ENCODE measurements around the gene CDK14. TPM values are rescaled to one million over a fixed set of nuclear protein-coding genes. Genes with fewer than 3 reads are reported as not detected.

CDK14 gene
- total and polyA plus RNA-seq, 2 of the 8 experiments (the other 6 are each of a cell fraction or from before 2014, with no cell fraction given) = 5.5 to 47.3 TPM

GRCh38 chr7:90552521-90552920, 43.6 kb upstream of the CDK14 start:
- no peak for FAIRE-seq
- TF ChIP-seq SP4 (IDR thresholded peaks at IDR 0.05; ENCODE audit: low read length) = no peak
- TF ChIP-seq SUZ12 (IDR thresholded peaks at IDR 0.05; ENCODE audit: low read length) = no peak
- TF ChIP-seq USF2 (IDR thresholded peaks at IDR 0.05; ENCODE audit: low read length) = no peak
- no peak for TF ChIP-seq GTF2F1 (IDR thresholded peaks at IDR 0.05; ENCODE audit: borderline replicate concordance, low read depth, low read length)
- no peak for TF ChIP-seq CTBP2 (IDR thresholded peaks at IDR 0.05; ENCODE audit: borderline replicate concordance, insufficient read depth, insufficient read length, low read length)
- no peak for TF ChIP-seq PHF8 (conservative IDR thresholded peaks at IDR 0.05; ENCODE audit: low read depth, low read length)
- no peak for TF ChIP-seq POU5F1 (IDR thresholded peaks at IDR 0.05; ENCODE audit: low read depth, low read length)
- TF ChIP-seq POLR2A (IDR thresholded peaks at IDR 0.05; ENCODE audit: control extremely low read depth in 1 of 2, low read depth in 2 of 2, low read length in 2 of 2) = no peak
- no peak for TF ChIP-seq ASH2L (IDR thresholded peaks at IDR 0.05; ENCODE audit: low read length)
- TF ChIP-seq CBX8 (IDR thresholded peaks at IDR 0.05; ENCODE audit: borderline replicate concordance, low read depth, low read length) = no peak
- no peak for TF ChIP-seq BCL11A (IDR thresholded peaks at IDR 0.05; ENCODE audit: low read depth in 2 of 2, low read length in 2 of 2)
- no peak for TF ChIP-seq SIN3A (conservative IDR thresholded peaks at IDR 0.05 in 1 of 2, IDR thresholded peaks at IDR 0.05 in 1 of 2; ENCODE audit: low read depth in 1 of 2, low read length in 2 of 2)
- no peak for TF ChIP-seq HDAC6 (IDR thresholded peaks at IDR 0.05; ENCODE audit: low read depth, low read length)
- TF ChIP-seq RXRA (IDR thresholded peaks at IDR 0.05; ENCODE audit: insufficient read depth, low read depth, low read length) = no peak

More at GRCh38 chr7:90552521-90552920, 43.6 kb upstream of the CDK14 start:
- no peaks in the 10 kb centered on the region for H3K23me2 ChIP-seq (ENCODE audit: low read depth, low read length)
- no peak overlapping the region for H3K4me2 ChIP-seq (ENCODE audit: insufficient read depth in 1 of 2, low read depth in 2 of 2, low read length in 2 of 2)
- H2BK15ac ChIP-seq (ENCODE audit: low read length) = no peak overlapping the region
- no peak overlapping the region for H2BK12ac ChIP-seq (ENCODE audit: low read depth, low read length)
- ChIA-PET CTCF (ENCODE audit: partially characterized antibody) (interaction anchor here (0.7 to 3.1 kb wide), 4 partner anchors 12 to 480 kb away, joined by 3 to 17 read pairs (median 3); no protein-coding TSS in a partner anchor), POLR2A (ENCODE audit: partially characterized antibody) (no interaction called here)
- H2BK120ac ChIP-seq (replicated peaks; ENCODE audit: low read depth, low read length) = no peak overlapping the region
- no peak overlapping the region for H4K91ac ChIP-seq (replicated peaks; ENCODE audit: insufficient read length, low read length)
- no peak overlapping the region for H3K9ac ChIP-seq (replicated peaks in 1 of 4; ENCODE audit: extremely low read depth in 1 of 4, low read depth in 3 of 4, low read length in 3 of 4)
- H3K18ac ChIP-seq (ENCODE audit: extremely low read depth, low read length) = no peak overlapping the region
- H4K20me1 ChIP-seq (replicated peaks in 1 of 2; ENCODE audit: control insufficient read depth in 1 of 2, insufficient read depth in 2 of 2, low read length in 2 of 2) = no peaks in the 10 kb centered on the region
- WGBS, 2 experiments (ENCODE audit: extremely low coverage in 1 of 2, insufficient coverage in 1 of 2, insufficient read length in 1 of 2, insufficient replicate concordance in 2 of 2, low coverage in 1 of 2, low lambda C conversion rate in 2 of 2, missing lambda C conversion rate in 1 of 2) = 96% methylated on average over 1 of the region's 1 CpG; no CpG with 5 or more reads in 1 of the 2 experiments
- H4K5ac ChIP-seq (ENCODE audit: insufficient read length, low read depth, low read length) = no peak overlapping the region
- no peaks in the 10 kb centered on the region for H3K79me2 ChIP-seq (ENCODE audit: control insufficient read depth in 1 of 2, insufficient read depth in 2 of 2, low read length in 2 of 2)
- no peak overlapping the region for H3K23ac ChIP-seq (ENCODE audit: insufficient read length)
- no peaks in the 10 kb centered on the region for H3K27me3 ChIP-seq (replicated peaks in 1 of 4; ENCODE audit: control insufficient read depth in 3 of 4, extremely low read depth in 1 of 4, insufficient read depth in 3 of 4, low read length in 3 of 4)
- H4K8ac ChIP-seq (ENCODE audit: extremely low read depth, insufficient read depth, low read length) = no peak overlapping the region
- H3K9me3 ChIP-seq (ENCODE audit: insufficient read depth in 2 of 2, low read depth in 1 of 2, low read length in 1 of 2) = no peaks in the 10 kb centered on the region
- H2AK5ac ChIP-seq (ENCODE audit: low read depth, low read length) = no peak overlapping the region
- peaks cover 0 to 6% (median 0%) of the 10 kb centered on the region in 4 experiments; a peak in 3 of 7 replicates for H3K4me1 ChIP-seq (replicated peaks in 1 of 4; ENCODE audit: control insufficient read depth in 3 of 4, insufficient read depth in 4 of 4, low read length in 3 of 4)
- H3K79me1 ChIP-seq (ENCODE audit: low read depth, low read length) = no peaks in the 10 kb centered on the region
- H3K4me3 ChIP-seq (ENCODE audit: extremely low read depth in 1 of 4, insufficient read depth in 2 of 4, low read depth in 3 of 4, low read length in 4 of 4) = no peak overlapping the region
- no peak overlapping the region for H2BK20ac ChIP-seq (ENCODE audit: low read length)
- H3K27ac ChIP-seq (ENCODE audit: low read depth, low read length) = no peak overlapping the region
- H2AFZ ChIP-seq (ENCODE audit: low read length) = no peak overlapping the region
- no peak for DNase-seq (ENCODE audit: low read depth in 1 of 2, low spot score in 2 of 2)
- no peak overlapping the region for H3K56ac ChIP-seq (replicated peaks; ENCODE audit: insufficient read length, low read depth, low read length)
- H2BK5ac ChIP-seq (ENCODE audit: low read depth, low read length) = no peak overlapping the region
- H3K36me3 ChIP-seq (ENCODE audit: control insufficient read depth in 2 of 4, insufficient read depth in 4 of 4, low read length in 3 of 4) = no peaks in the 10 kb centered on the region
- no peak overlapping the region for H3K14ac ChIP-seq (ENCODE audit: insufficient read length)
- H3K4ac ChIP-seq (replicated peaks; ENCODE audit: insufficient read length, low read depth, low read length) = no peak overlapping the region
